HCT116 (cell line): ENCODE measurements around the gene NIFK. TPM values are rescaled to one million over a fixed set of nuclear protein-coding genes. Genes with fewer than 3 reads are reported as not detected.

Experiments used
- ATAC-seq: fragments of 200-7000 bp; cut with Tn5 transposase; 2 replicates; pipeline ENCODE4 v1.9.1; 2020; ENCODE audit warnings: mild to moderate bottlenecking, moderate library complexity
- BruUV-seq: library from RNA; stranded (reverse); fragments of 400-500 nt; replicated peaks from 2 replicates; lab custom pipeline; 2021; lab: Mats Ljungman, UMichigan
- CTCF ChIA-PET: fragments of 300-600 bp; sonication (Branson Sonifier 250); formaldehyde crosslinking; loops from one replicate; lab custom pipeline; 2021; ENCODE audit warnings: antibody characterized with exemption; lab: Charles Lee
- POLR2A ChIA-PET: fragments of 300-600, 350-600 bp; sonication (Branson Sonifier 250); formaldehyde crosslinking; loops from one replicate; lab custom pipeline; 2021; ENCODE audit warnings: antibody characterized with exemption; lab: Charles Lee
- RAD21 ChIA-PET, 2 experiments: fragments of 300-600 bp; sonication (Branson Sonifier 250); formaldehyde crosslinking; loops; one replicate each; lab custom pipeline; 2023; ENCODE audit warnings: low total read pairs in 2 of 2; ENCODE audit not compliant: uncharacterized antibody in 2 of 2, unreplicated experiment in 2 of 2, low non-redundant PET in 1 of 2; lab: Charles Lee
- DNase-seq: peaks from one replicate; pipeline ENCODE4 v3.0.0-alpha.2; 2010; ENCODE audit warnings: low read depth, low spot score
- H2AFZ ChIP-seq: fragments of 200-600 bp; shearing (Covaris generic), sonication (generic); 2 replicates; pipeline ENCODE4 v1.6.1; 2017; ENCODE audit warnings: low read depth, mixed run types, mixed read lengths, antibody characterized with exemption, low read length; ENCODE audit not compliant: poor library complexity, severe bottlenecking
- H3K27ac ChIP-seq: 2 replicates; pipeline ENCODE4 v1.5.1; 2012; ENCODE audit warnings: low read depth, low read length
- H3K27me3 ChIP-seq: fragments of 200-600 bp; sonication (generic); 2 replicates; pipeline ENCODE4 v1.6.1; 2016; ENCODE audit warnings: mixed run types, low read length, mixed read lengths; ENCODE audit not compliant: insufficient read depth
- H3K36me3 ChIP-seq, 2 experiments: fragments of 200-500 bp in 1 of 2; fragments of 200-600 bp in 1 of 2; sonication (Bioruptor generic) in 1 of 2; sonication (generic) in 1 of 2; 2 replicates each; pipeline versions ENCODE4 v1.5.1 to v1.6.1; 2014 to 2016; ENCODE audit warnings: low read length in 2 of 2, inconsistent platforms in 1 of 2, mixed read lengths in 1 of 2, mixed run types in 1 of 2; ENCODE audit not compliant: insufficient read depth in 2 of 2, control insufficient read depth in 1 of 2
- H3K4me1 ChIP-seq, 2 experiments: fragments of 200-600 bp in 1 of 2; sonication (generic) in 1 of 2; 2 replicates each; pipeline versions ENCODE4 v1.5.1 to v1.6.1; 2012 to 2017; ENCODE audit warnings: low read length in 2 of 2, inconsistent platforms in 1 of 2, mild to moderate bottlenecking in 1 of 2, mixed read lengths in 1 of 2, mixed run types in 1 of 2, moderate library complexity in 1 of 2; ENCODE audit not compliant: insufficient read depth in 2 of 2, control insufficient read depth in 1 of 2
- H3K4me2 ChIP-seq: fragments of 200-600 bp; sonication (generic); 2 replicates; pipeline ENCODE4 v1.6.1; 2017; ENCODE audit warnings: mixed run types, low read length, mixed read lengths
- H3K4me3 ChIP-seq, 2 experiments: fragments of 200-600 bp in 1 of 2; sonication (generic) in 1 of 2; replicated peaks in 1 of 2; 2 replicates each; pipeline ENCODE4 v1.5.1; 2011 to 2016; ENCODE audit warnings: low read length in 2 of 2, control low read depth in 1 of 2, low read depth in 1 of 2, mild to moderate bottlenecking in 1 of 2, mixed read lengths in 1 of 2, mixed run types in 1 of 2
- H3K79me2 ChIP-seq: fragments of 200-600 bp; sonication (generic); 2 replicates; pipeline ENCODE4 v1.6.1; 2017; ENCODE audit warnings: mild to moderate bottlenecking, mixed run types, low read length, moderate library complexity, mixed read lengths; ENCODE audit not compliant: insufficient read depth
- H3K9ac ChIP-seq: fragments of 200-600 bp; sonication (generic); 2 replicates; pipeline ENCODE4 v1.6.1; 2016; ENCODE audit warnings: low read length, mixed read lengths
- H3K9me2 ChIP-seq: fragments of 200-600 bp; sonication (generic), shearing (Covaris generic); 2 replicates; pipeline ENCODE4 v1.6.1; 2017; ENCODE audit warnings: mixed run types, mild to moderate bottlenecking, moderate library complexity; ENCODE audit not compliant: insufficient read depth
- H3K9me3 ChIP-seq, 2 experiments: fragments of 200-500 bp in 1 of 2; fragments of 200-600 bp in 1 of 2; sonication (Bioruptor generic) in 1 of 2; sonication (generic) in 1 of 2; 2 replicates each; pipeline ENCODE4 v1.6.1; 2014 to 2017; ENCODE audit warnings: low read length in 2 of 2, mixed read lengths in 2 of 2, inconsistent platforms in 1 of 2, low read depth in 1 of 2, mild to moderate bottlenecking in 1 of 2, mixed run types in 1 of 2, moderate library complexity in 1 of 2; ENCODE audit not compliant: control insufficient read depth in 1 of 2, insufficient read depth in 1 of 2
- H4K20me1 ChIP-seq: fragments of 200-600 bp; sonication (generic), shearing (Covaris generic); 2 replicates; pipeline ENCODE4 v1.6.1; 2017; ENCODE audit warnings: mixed run types, mild to moderate bottlenecking, moderate library complexity; ENCODE audit not compliant: insufficient read depth
- CBX3 ChIP-seq: IDR thresholded peaks from 2 replicates; pipeline ENCODE4 v1.6.1; 2012; ENCODE audit warnings: low read depth
- ELF1 ChIP-seq: IDR thresholded peaks from 2 replicates; pipeline ENCODE4 v1.6.1; 2012; ENCODE audit warnings: low read depth, borderline replicate concordance
- EZH2 ChIP-seq: fragments of 200-600 bp; sonication (generic); IDR thresholded peaks from 2 replicates; pipeline ENCODE4 v1.6.1; 2017; ENCODE audit warnings: antibody characterized with exemption, mixed run types
- JUND ChIP-seq: IDR thresholded peaks from 2 replicates; pipeline ENCODE4 v1.6.1; 2012
- POLR2A ChIP-seq: IDR thresholded peaks from 2 replicates; pipeline ENCODE4 v1.7.0; 2011; ENCODE audit warnings: borderline replicate concordance; ENCODE audit not compliant: insufficient read depth, insufficient read length; ENCODE audit errors: extremely low read depth
- POLR2AphosphoS5 ChIP-seq: IDR thresholded peaks from 2 replicates; pipeline ENCODE4 v1.6.1; 2011; ENCODE audit warnings: mild to moderate bottlenecking, low read depth, low read length, moderate library complexity
- RAD21 ChIP-seq: IDR thresholded peaks from 2 replicates; pipeline ENCODE4 v1.6.1; 2012; ENCODE audit warnings: low read depth, mild to moderate bottlenecking
- SIN3A ChIP-seq: IDR thresholded peaks from 2 replicates; pipeline ENCODE4 v1.6.1; 2012; ENCODE audit warnings: low read depth
- SP1 ChIP-seq: IDR thresholded peaks from 2 replicates; pipeline ENCODE4 v1.6.1; 2012; ENCODE audit warnings: low read depth
- SRF ChIP-seq: IDR thresholded peaks from 2 replicates; pipeline ENCODE4 v1.6.1; 2012; ENCODE audit warnings: low read depth
- TCF7L2 ChIP-seq: IDR thresholded peaks from 2 replicates; pipeline ENCODE4 v1.7.0; 2011; ENCODE audit warnings: borderline replicate concordance, inconsistent platforms; ENCODE audit not compliant: insufficient read depth, insufficient read length; ENCODE audit errors: extremely low read depth
- YY1 ChIP-seq: IDR thresholded peaks from 2 replicates; pipeline ENCODE4 v1.6.1; 2011; ENCODE audit warnings: low read length, low read depth, moderate library complexity, mild to moderate bottlenecking; ENCODE audit not compliant: insufficient replicate concordance; ENCODE audit errors: extremely low read depth
- ZFX ChIP-seq: fragments of 450-650 bp; IDR thresholded peaks from 2 replicates; pipeline ENCODE4 v1.6.1; 2017
- ZNF274 ChIP-seq: fragments of 200-500 bp; sonication (Bioruptor generic); IDR thresholded peaks from 2 replicates; pipeline ENCODE4 v1.6.1; 2014; ENCODE audit warnings: mild to moderate bottlenecking, low read depth, low read length, inconsistent platforms
- intact Hi-C: fragments of 100-400 bp; cut with micrococcal nuclease; formaldehyde crosslinking; loops from 2 replicates; pipeline ENCODE4 v1.10.0; 2022
- total RNA-seq: library from RNA; stranded (reverse); gene quantifications from one replicate; pipeline ENCODE4 v1.2.1, GENCODE V29; 2021; ENCODE audit not compliant: unreplicated experiment
- TF ChIP-seq, protein P1 (sequence below): IDR thresholded peaks from 2 replicates; pipeline ENCODE4 v1.6.1; 2011; ENCODE audit warnings: mild to moderate bottlenecking, low read length, moderate library complexity; ENCODE audit not compliant: insufficient replicate concordance; ENCODE audit errors: extremely low read depth
- TF ChIP-seq, protein P2 (sequence below): IDR thresholded peaks from 2 replicates; pipeline ENCODE4 v1.6.1; 2012; ENCODE audit warnings: low read depth
- TF ChIP-seq, protein P3 (sequence below), 3 experiments: fragments of 200-600 bp in 1 of 3; sonication (generic) in 1 of 3; IDR thresholded peaks in 2 of 3; conservative IDR thresholded peaks in 1 of 3; 2 replicates each; pipeline ENCODE4 v1.5.1; 2012 to 2017; ENCODE audit warnings: low read depth in 2 of 3, low read length in 2 of 3, antibody characterized with exemption in 1 of 3, borderline replicate concordance in 1 of 3, control low read depth in 1 of 3, mild to moderate bottlenecking in 1 of 3, mixed read lengths in 1 of 3, mixed run types in 1 of 3, moderate library complexity in 1 of 3; ENCODE audit not compliant: insufficient read depth in 1 of 3
- TF ChIP-seq, protein P4 (sequence below): IDR thresholded peaks from 2 replicates; pipeline ENCODE4 v1.6.1; 2012

NIFK gene
- total RNA-seq, 1 experiment from 2014 or later, result 93.2 TPM

DNA sequence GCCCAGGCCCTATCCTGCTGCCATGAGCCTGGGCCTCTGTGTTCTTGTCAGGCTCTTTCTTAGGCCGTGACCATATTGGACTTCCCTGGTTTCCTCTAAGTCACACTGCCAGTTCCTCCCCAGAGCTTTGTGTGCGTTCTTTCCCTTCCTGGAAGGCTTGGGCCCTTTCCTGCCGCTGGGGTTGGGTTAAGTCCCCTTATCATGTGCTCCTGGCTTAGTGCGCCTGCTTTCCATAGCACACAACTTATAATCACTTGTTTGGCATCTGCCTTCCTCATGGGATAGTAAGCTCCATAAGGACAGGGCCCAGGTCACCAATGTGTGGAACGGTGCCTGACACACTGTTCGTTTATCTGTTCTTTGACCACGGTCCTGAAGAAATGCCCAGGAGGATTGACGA, 31.3 kb downstream of the NIFK start:
- RAD21 ChIA-PET, result no interaction called here
- BruUV-seq, result no TSS peak
- no peaks in the 10 kb centered on the region for H3K9me2 ChIP-seq
- no peaks in the 10 kb centered on the region for H3K27me3 ChIP-seq
- ATAC-seq (no peak), DNase-seq (no peak)
- H3K4me3 ChIP-seq, result no peak overlapping the region
- peaks cover 9 to 15% of the 10 kb centered on the region in 2 experiments for H3K4me1 ChIP-seq
- no peak overlapping the region for H2AFZ ChIP-seq
- no peak overlapping the region for H3K4me2 ChIP-seq
- H3K9me3 ChIP-seq, result no peaks in the 10 kb centered on the region
- POLR2A ChIA-PET, result interaction anchor here (0.9 kb wide), 1 partner anchor 175 kb away, joined by 3 read pairs; the partner anchor contains the start of gene RNU4ATAC
- no peaks in the 10 kb centered on the region for H3K36me3 ChIP-seq
- TF ChIP-seq RAD21 (no peak), ZNF274 (no peak), CBX3 (no peak), YY1 (no peak), EZH2 (no peak), POLR2AphosphoS5 (no peak), TCF7L2 (no peak), ZFX (no peak), SP1 (no peak), SIN3A (no peak), ELF1 (no peak), SRF (no peak), POLR2A (no peak), JUND (no peak)
- TF ChIP-seq, protein P1, sequence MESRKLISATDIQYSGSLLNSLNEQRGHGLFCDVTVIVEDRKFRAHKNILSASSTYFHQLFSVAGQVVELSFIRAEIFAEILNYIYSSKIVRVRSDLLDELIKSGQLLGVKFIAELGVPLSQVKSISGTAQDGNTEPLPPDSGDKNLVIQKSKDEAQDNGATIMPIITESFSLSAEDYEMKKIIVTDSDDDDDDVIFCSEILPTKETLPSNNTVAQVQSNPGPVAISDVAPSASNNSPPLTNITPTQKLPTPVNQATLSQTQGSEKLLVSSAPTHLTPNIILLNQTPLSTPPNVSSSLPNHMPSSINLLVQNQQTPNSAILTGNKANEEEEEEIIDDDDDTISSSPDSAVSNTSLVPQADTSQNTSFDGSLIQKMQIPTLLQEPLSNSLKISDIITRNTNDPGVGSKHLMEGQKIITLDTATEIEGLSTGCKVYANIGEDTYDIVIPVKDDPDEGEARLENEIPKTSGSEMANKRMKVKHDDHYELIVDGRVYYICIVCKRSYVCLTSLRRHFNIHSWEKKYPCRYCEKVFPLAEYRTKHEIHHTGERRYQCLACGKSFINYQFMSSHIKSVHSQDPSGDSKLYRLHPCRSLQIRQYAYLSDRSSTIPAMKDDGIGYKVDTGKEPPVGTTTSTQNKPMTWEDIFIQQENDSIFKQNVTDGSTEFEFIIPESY, result no peak
- TF ChIP-seq, protein P2, sequence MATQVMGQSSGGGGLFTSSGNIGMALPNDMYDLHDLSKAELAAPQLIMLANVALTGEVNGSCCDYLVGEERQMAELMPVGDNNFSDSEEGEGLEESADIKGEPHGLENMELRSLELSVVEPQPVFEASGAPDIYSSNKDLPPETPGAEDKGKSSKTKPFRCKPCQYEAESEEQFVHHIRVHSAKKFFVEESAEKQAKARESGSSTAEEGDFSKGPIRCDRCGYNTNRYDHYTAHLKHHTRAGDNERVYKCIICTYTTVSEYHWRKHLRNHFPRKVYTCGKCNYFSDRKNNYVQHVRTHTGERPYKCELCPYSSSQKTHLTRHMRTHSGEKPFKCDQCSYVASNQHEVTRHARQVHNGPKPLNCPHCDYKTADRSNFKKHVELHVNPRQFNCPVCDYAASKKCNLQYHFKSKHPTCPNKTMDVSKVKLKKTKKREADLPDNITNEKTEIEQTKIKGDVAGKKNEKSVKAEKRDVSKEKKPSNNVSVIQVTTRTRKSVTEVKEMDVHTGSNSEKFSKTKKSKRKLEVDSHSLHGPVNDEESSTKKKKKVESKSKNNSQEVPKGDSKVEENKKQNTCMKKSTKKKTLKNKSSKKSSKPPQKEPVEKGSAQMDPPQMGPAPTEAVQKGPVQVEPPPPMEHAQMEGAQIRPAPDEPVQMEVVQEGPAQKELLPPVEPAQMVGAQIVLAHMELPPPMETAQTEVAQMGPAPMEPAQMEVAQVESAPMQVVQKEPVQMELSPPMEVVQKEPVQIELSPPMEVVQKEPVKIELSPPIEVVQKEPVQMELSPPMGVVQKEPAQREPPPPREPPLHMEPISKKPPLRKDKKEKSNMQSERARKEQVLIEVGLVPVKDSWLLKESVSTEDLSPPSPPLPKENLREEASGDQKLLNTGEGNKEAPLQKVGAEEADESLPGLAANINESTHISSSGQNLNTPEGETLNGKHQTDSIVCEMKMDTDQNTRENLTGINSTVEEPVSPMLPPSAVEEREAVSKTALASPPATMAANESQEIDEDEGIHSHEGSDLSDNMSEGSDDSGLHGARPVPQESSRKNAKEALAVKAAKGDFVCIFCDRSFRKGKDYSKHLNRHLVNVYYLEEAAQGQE, result no peak
- TF ChIP-seq, protein P3, sequence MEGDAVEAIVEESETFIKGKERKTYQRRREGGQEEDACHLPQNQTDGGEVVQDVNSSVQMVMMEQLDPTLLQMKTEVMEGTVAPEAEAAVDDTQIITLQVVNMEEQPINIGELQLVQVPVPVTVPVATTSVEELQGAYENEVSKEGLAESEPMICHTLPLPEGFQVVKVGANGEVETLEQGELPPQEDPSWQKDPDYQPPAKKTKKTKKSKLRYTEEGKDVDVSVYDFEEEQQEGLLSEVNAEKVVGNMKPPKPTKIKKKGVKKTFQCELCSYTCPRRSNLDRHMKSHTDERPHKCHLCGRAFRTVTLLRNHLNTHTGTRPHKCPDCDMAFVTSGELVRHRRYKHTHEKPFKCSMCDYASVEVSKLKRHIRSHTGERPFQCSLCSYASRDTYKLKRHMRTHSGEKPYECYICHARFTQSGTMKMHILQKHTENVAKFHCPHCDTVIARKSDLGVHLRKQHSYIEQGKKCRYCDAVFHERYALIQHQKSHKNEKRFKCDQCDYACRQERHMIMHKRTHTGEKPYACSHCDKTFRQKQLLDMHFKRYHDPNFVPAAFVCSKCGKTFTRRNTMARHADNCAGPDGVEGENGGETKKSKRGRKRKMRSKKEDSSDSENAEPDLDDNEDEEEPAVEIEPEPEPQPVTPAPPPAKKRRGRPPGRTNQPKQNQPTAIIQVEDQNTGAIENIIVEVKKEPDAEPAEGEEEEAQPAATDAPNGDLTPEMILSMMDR (IDR thresholded peaks at IDR 0.05 in 2 of 3, conservative IDR thresholded peaks at IDR 0.05 in 1 of 3; ENCODE audit: borderline replicate concordance in 1 of 3, insufficient read depth in 1 of 3, low read depth in 2 of 3, low read length in 2 of 3), result no peak
- TF ChIP-seq, protein P4, sequence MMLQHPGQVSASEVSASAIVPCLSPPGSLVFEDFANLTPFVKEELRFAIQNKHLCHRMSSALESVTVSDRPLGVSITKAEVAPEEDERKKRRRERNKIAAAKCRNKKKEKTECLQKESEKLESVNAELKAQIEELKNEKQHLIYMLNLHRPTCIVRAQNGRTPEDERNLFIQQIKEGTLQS, result no peak
- no peak overlapping the region for H3K27ac ChIP-seq
- CTCF ChIA-PET, result no interaction called here
- H4K20me1 ChIP-seq, result no peaks in the 10 kb centered on the region
- no peaks in the 10 kb centered on the region for H3K79me2 ChIP-seq
- no peak overlapping the region for H3K9ac ChIP-seq
- intact Hi-C loops, result no loop called here
